AG04449 (cell line): ENCODE measurements around the gene CYP11A1.

Experiments
- CTCF ChIA-PET: fragments of 350-600 bp; formaldehyde crosslinking; extraction: SDS; loops from one replicate; lab custom pipeline; 2021; ENCODE audit warnings: antibody characterized with exemption; lab: Yijun Ruan, JAX
- POLR2A ChIA-PET: fragments of 400-600, 350-600 bp; formaldehyde crosslinking; extraction: SDS; loops from one replicate; lab custom pipeline; 2020; ENCODE audit warnings: antibody characterized with exemption, inconsistent platforms; lab: Yijun Ruan, JAX
- DNase-seq: peaks from one replicate; pipeline ENCODE4 v3.0.0-alpha.2; 2010; ENCODE audit warnings: low read depth, low spot score
- H3K4me3 ChIP-seq: 2 replicates; pipeline ENCODE4 v1.5.1; 2011; ENCODE audit warnings: low read depth, mild to moderate bottlenecking, control low read depth, low read length
- TF ChIP-seq, protein P1 (sequence below): IDR thresholded peaks from one replicate; pipeline ENCODE4 v1.5.1; 2011; ENCODE audit warnings: mild to moderate bottlenecking, moderate library complexity, low read length, control low read depth, inconsistent platforms; ENCODE audit not compliant: insufficient read depth; ENCODE audit errors: missing control alignments

CYP11A1 gene

DNA sequence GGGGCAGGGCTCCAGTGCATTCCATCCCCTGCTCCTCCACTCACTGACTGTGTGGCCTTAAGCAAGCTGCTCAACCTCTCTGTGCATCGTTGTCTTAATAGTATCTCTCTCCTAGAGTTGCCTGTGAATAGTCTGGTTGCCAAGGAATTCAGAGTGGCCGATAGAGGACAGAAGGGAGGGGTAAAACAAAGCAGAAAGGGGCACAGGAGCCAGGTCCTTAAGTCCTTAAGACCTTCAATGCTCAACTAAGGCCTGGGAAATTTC, 13.7 kb upstream of the CYP11A1 start:
- ChIA-PET POLR2A (no interaction called here), CTCF (interaction anchor here (0.9 to 32.0 kb wide), 14 partner anchors 8 to 388 kb away, joined by 4 to 1700 read pairs (median 20); partner anchors contain the start of genes SEMA7A and UBL7)
- no peak overlapping the region for H3K4me3 ChIP-seq
- TF ChIP-seq, protein P1, sequence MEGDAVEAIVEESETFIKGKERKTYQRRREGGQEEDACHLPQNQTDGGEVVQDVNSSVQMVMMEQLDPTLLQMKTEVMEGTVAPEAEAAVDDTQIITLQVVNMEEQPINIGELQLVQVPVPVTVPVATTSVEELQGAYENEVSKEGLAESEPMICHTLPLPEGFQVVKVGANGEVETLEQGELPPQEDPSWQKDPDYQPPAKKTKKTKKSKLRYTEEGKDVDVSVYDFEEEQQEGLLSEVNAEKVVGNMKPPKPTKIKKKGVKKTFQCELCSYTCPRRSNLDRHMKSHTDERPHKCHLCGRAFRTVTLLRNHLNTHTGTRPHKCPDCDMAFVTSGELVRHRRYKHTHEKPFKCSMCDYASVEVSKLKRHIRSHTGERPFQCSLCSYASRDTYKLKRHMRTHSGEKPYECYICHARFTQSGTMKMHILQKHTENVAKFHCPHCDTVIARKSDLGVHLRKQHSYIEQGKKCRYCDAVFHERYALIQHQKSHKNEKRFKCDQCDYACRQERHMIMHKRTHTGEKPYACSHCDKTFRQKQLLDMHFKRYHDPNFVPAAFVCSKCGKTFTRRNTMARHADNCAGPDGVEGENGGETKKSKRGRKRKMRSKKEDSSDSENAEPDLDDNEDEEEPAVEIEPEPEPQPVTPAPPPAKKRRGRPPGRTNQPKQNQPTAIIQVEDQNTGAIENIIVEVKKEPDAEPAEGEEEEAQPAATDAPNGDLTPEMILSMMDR: no peak
- no peak for DNase-seq

- POLR2A ChIA-PET: interaction anchor here (0.8 kb wide), 1 partner anchor 27 kb away, joined by 3 read pairs; no protein-coding TSS in a partner anchor
- no peak overlapping the region for H3K4me3 ChIP-seq
- TF ChIP-seq, protein P1: no peak
- DNase-seq: no peak
- CTCF ChIA-PET: interaction anchor here (0.6 to 32.0 kb wide), 15 partner anchors 7 to 388 kb away, joined by 3 to 1700 read pairs (median 13); partner anchors contain the start of gene SEMA7A
These were observed 13.1 kb upstream of the CYP11A1 start for GRCh38 chr15:74380361-74381189.

DNA sequence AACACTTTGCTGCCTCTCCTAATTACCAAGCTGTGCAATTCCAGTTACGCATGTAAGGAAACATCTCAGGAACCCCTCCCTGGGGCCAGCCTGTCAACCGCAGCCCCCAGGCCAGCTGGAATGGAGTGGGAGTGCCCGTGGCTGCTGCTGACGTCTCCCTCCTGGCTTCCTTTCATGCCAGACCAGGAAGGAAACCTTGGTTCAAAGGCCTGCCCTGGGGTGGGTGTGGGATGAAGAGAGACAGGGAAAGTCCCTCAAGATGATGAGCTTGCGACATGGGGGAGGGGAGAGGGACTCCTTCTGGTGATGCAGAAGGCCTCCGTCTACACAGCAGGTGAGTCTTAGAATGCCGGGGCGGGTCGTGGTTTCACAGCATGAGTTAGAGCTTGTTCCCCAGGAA, 11.4 kb upstream of the CYP11A1 start:
- ChIA-PET POLR2A (interaction anchor here (0.7 to 0.9 kb wide), 2 partner anchors 18 to 153 kb away, joined by 3 to 4 read pairs; no protein-coding TSS in a partner anchor), CTCF (interaction anchor here (0.7 to 32.0 kb wide), 15 partner anchors 9 to 390 kb away, joined by 3 to 1700 read pairs (median 5); partner anchors contain the start of gene SEMA7A)
- no peak for DNase-seq
- no peak overlapping the region for H3K4me3 ChIP-seq
- TF ChIP-seq, protein P1: no peak

- POLR2A ChIA-PET: interaction anchor here (0.7 to 0.9 kb wide), 2 partner anchors 19 to 154 kb away, joined by 3 to 4 read pairs; no protein-coding TSS in a partner anchor
- TF ChIP-seq, protein P1: no peak
- DNase-seq: no peak
- H3K4me3 ChIP-seq: no peak overlapping the region
- CTCF ChIA-PET: interaction anchor here (0.7 to 32.0 kb wide), 17 partner anchors 8 to 390 kb away, joined by 3 to 1700 read pairs (median 5); partner anchors contain the start of gene SEMA7A
These were observed 10.7 kb upstream of the CYP11A1 start for GRCh38 chr15:74377831-74378766.

GRCh38 chr15:74376825-74377581, 9.6 kb upstream of the CYP11A1 start:
- CTCF ChIA-PET: interaction anchor here (0.8 to 32.0 kb wide), 17 partner anchors 9 to 574 kb away, joined by 3 to 1700 read pairs (median 12); partner anchors contain the start of genes CLK3, CYP11A1, SEMA7A and UBL7
- no peak overlapping the region for H3K4me3 ChIP-seq
- TF ChIP-seq, protein P1: no peak
- DNase-seq: no peak
- POLR2A ChIA-PET: interaction anchor here (0.5 to 0.8 kb wide), 2 partner anchors 20 to 84 kb away, joined by 3 read pairs; partner anchors contain the start of gene UBL7
